Measurements from ENCODE around the gene POM121. TPM values are rescaled to one million over a fixed set of nuclear protein-coding genes. Genes with fewer than 3 reads are reported as not detected.
"Not testable (repeated sequence)": the region's sequence is repeated elsewhere in the genome, so short reads cannot be mapped to it uniquely, and the experiment has no call there.

Gene POM121
- total RNA-seq (10 to 100 TPM; 32.5 to 47.4 (median 40.1) TPM), polyA plus RNA-seq (10 to 100 TPM in 2 of 3 donors, 1 to 10 TPM in 1; 8.6 to 16.5 (median 10.2) TPM)
- long read RNA-seq, donor 1, partial matches to known transcripts: 10 of 10 reads
- long read RNA-seq, donor 1, other reads (novel, unspliced or antisense): 0 of 10 reads
- long read RNA-seq, donor 2: 0 reads

- no peaks in the 10 kb centered on the region for H3K9me3 ChIP-seq
- intact Hi-C loops (cut with DNase I; ENCODE audit: low total_unique reads): loop anchor here (5.0 kb wide), 1 partner anchor 48 kb away; no protein-coding TSS in a partner anchor
- TF ChIP-seq POLR2A (IDR thresholded peaks at IDR 0.05) (peak in 1 of 3 donors; percentile 61), POLR2AphosphoS5 (IDR thresholded peaks at IDR 0.05) (peak; percentile 91 to 95 (median 92)), CTCF (IDR thresholded peaks at IDR 0.05 in 8 of 11, conservative IDR thresholded peaks at IDR 0.05 in 3 of 11) (no peak)
- H3K27me3 ChIP-seq (replicated peaks in 1 of 7): no peaks in the 10 kb centered on the region
- DNase-seq: peak; percentile 95
- 0 to 1% (median 1%) methylated on average over 31 to 91 of the region's 91 CpGs for WGBS, 5 donors
- H3K27ac ChIP-seq: peak within 1 kb of the TSS; percentile 84 to 96 (median 92)
- peaks cover 18 to 38% (median 28%) of the 10 kb centered on the region in 6 donors for H3K4me1 ChIP-seq
- H3K4me3 ChIP-seq: peak within 1 kb of the TSS; percentile 68 to 94 (median 80)
- peaks cover 0 to 54% (median 34%) of the 10 kb centered on the region in 6 donors for H3K36me3 ChIP-seq
These were observed at the start of gene POM121 for GRCh38 chr7:72924733-72925545. TSS of gene POM121 (plus strand) at chr7:72925095. CDS start at chr7:72925122, 27 bp downstream.

- Histone ChIP-seq H3K4me3 (peak overlapping the region; percentile 67 to 93 (median 73)), H3K27ac (peak overlapping the region; percentile 84 to 96 (median 92)), H3K36me3 (peaks cover 0 to 21% (median 4%) of the 10 kb centered on the region in 6 donors), H3K4me1 (peaks cover 0 to 20% (median 15%) of the 10 kb centered on the region in 6 donors)
- peak in 1 of 3 donors; percentile 42 for TF ChIP-seq POLR2A (IDR thresholded peaks at IDR 0.05)
- peak; percentile 93 to 95 (median 93) for TF ChIP-seq POLR2AphosphoS5 (IDR thresholded peaks at IDR 0.05)
- TF ChIP-seq CTCF (IDR thresholded peaks at IDR 0.05 in 8 of 11, conservative IDR thresholded peaks at IDR 0.05 in 3 of 11): peak in 4 of 11 experiments; percentile 5 to 30 (median 12)
- DNase-seq: peak; percentile 95
- not testable (repeated sequence) for H3K9me3 ChIP-seq; H3K27me3 ChIP-seq (replicated peaks in 1 of 7)
- intact Hi-C loops (cut with DNase I; ENCODE audit: low total_unique reads): loop anchor here (5.0 kb wide), 1 partner anchor 43 kb away; no protein-coding TSS in a partner anchor
- 0 to 1% (median 0%) methylated on average over 6 to 57 of the region's 59 CpGs for WGBS, 5 donors
These were observed 45.7 kb upstream of the POM121 start for GRCh38 chr7:72879079-72879736.

GRCh38 chr7:72879737-72880215, 45.1 kb upstream of the POM121 start:
- peak; percentile 5 to 79 (median 77) for TF ChIP-seq POLR2AphosphoS5 (IDR thresholded peaks at IDR 0.05)
- 0% methylated on average over 14 to 35 of the region's 35 CpGs for WGBS, 5 donors
- Histone ChIP-seq H3K27ac (peak overlapping the region; percentile 84 to 96 (median 92)), H3K4me1 (peaks cover 0 to 20% (median 15%) of the 10 kb centered on the region in 6 donors), H3K36me3 (peaks cover 0 to 21% (median 4%) of the 10 kb centered on the region in 6 donors), H3K4me3 (peak overlapping the region; percentile 67 to 93 (median 73))
- intact Hi-C loops (cut with DNase I; ENCODE audit: low total_unique reads): loop anchor here (5.0 kb wide), 1 partner anchor 43 kb away; no protein-coding TSS in a partner anchor
- not testable (repeated sequence) for H3K27me3 ChIP-seq (replicated peaks in 1 of 7); H3K9me3 ChIP-seq
- peak; percentile 88 for DNase-seq

DNA sequence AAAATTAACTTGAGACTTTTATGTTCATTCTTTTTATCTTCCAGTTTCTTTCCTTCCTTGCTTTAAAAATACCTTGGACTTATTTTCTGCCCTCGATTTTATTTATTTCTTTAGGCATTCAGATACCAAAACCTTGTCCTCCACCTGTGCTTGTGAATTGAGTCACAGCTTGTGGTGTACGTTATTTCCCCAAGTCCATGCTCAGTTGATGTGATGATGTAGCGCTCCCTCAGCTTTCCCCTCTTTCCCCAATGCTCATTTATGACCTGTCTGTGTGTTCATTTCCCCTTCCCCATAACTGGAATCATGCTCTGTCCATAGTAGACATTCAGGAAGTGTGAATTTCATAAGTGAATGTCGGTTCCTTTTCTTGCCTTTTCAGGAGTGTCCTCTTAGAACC, 33.1 kb upstream of the POM121 start:
- H3K27me3 ChIP-seq (replicated peaks in 1 of 7); intact Hi-C loops (cut with DNase I; ENCODE audit: low total_unique reads); H3K9me3 ChIP-seq; DNase-seq; H3K27ac ChIP-seq; H3K4me3 ChIP-seq: not testable (repeated sequence)
- Histone ChIP-seq H3K36me3 (peaks cover 0 to 74% (median 38%) of the 10 kb centered on the region in 6 donors), H3K4me1 (peaks cover 0 to 11% (median 2%) of the 10 kb centered on the region in 6 donors)
- WGBS, 5 donors: 62 to 79% (median 69%) methylated on average over 4 of the region's 4 CpGs

DNA sequence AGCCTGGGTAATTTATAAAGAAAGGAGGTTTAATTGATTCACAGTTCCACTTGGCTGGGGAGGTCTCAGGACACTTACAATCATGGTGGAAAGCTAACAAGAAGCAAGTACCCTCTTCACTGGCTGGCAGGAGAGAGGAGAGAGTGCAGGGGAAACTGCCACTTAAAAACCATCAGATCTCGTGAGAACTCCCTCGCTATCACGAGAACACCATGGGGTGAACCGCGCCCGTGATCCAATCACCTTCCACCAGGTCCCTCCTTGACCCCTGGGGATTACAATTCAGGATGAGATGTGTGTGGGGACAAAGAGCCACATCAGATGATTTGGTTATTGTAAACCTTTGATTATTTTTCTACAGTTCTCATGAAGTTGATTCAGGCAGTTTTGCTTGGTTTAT, 20.2 kb upstream of the POM121 start:
- peaks cover 0 to 95% (median 34%) of the 10 kb centered on the region in 6 donors for H3K36me3 ChIP-seq
- WGBS, 5 donors: 88 to 93% (median 89%) methylated on average over 6 of the region's 6 CpGs
- intact Hi-C loops (cut with DNase I; ENCODE audit: low total_unique reads); H3K27ac ChIP-seq; DNase-seq; H3K4me1 ChIP-seq; H3K27me3 ChIP-seq (replicated peaks in 1 of 7); H3K4me3 ChIP-seq: not testable (repeated sequence)
- H3K9me3 ChIP-seq: peaks cover 0 to 17% (median 10%) of the 10 kb centered on the region in 8 donors

- WGBS, 5 donors: 94 to 97% (median 96%) methylated on average over 10 of the region's 10 CpGs
- intact Hi-C loops (cut with DNase I; ENCODE audit: low total_unique reads); H3K9me3 ChIP-seq; H3K4me3 ChIP-seq; H3K4me1 ChIP-seq; H3K27me3 ChIP-seq (replicated peaks in 1 of 7); H3K27ac ChIP-seq; DNase-seq: not testable (repeated sequence)
- peaks cover 0 to 81% (median 16%) of the 10 kb centered on the region in 6 donors for H3K36me3 ChIP-seq
These were observed 16.5 kb upstream of the POM121 start for GRCh38 chr7:72908422-72908821.

GRCh38 chr7:72911395-72911794, 13.5 kb upstream of the POM121 start:
- Histone ChIP-seq H3K27ac (peak overlapping the region in 3 of 8 donors; percentile 57 to 74 (median 70)), H3K36me3 (peaks cover 0 to 78% (median 22%) of the 10 kb centered on the region in 6 donors), H3K4me1 (peaks cover 0 to 20% (median 7%) of the 10 kb centered on the region in 6 donors)
- H3K9me3 ChIP-seq; DNase-seq; H3K27me3 ChIP-seq (replicated peaks in 1 of 7); H3K4me3 ChIP-seq; intact Hi-C loops (cut with DNase I; ENCODE audit: low total_unique reads): not testable (repeated sequence)
- 49 to 95% (median 73%) methylated on average over 9 to 10 of the region's 12 CpGs for WGBS, 5 donors
